Measurements from ENCODE around the gene PTOV1.
A peak's percentile ranks its signal among the peaks of the same experiment; 100 is the strongest.
"Not testable (repeated sequence)": the region's sequence is repeated elsewhere in the genome, so short reads cannot be mapped to it uniquely, and the experiment has no call there.

Gene PTOV1

GRCh38 chr19:49817964-49818648 is 32.9 kb upstream of the PTOV1 start, which contains the start of gene MED25:
Gene MED25 (plus strand): TSS chr19:49818289. CDS start chr19:49818342, 53 bp downstream.
- DNase-seq (ENCODE audit: low spot score) = peak; percentile 96

- DNase-seq (ENCODE audit: low spot score) = no peak
Measured at GRCh38 chr19:49818649-49819370, 32.1 kb upstream of the PTOV1 start.

- DNase-seq (ENCODE audit: low spot score) = not testable (repeated sequence)
Measured at GRCh38 chr19:49819452-49820115, 31.4 kb upstream of the PTOV1 start.

- no peak for DNase-seq (ENCODE audit: low spot score)
Measured at GRCh38 chr19:49820125-49820524, 30.8 kb upstream of the PTOV1 start.

GRCh38 chr19:49823472-49823871 is 27.5 kb upstream of the PTOV1 start:
- no peak for DNase-seq (ENCODE audit: low spot score)

DNA sequence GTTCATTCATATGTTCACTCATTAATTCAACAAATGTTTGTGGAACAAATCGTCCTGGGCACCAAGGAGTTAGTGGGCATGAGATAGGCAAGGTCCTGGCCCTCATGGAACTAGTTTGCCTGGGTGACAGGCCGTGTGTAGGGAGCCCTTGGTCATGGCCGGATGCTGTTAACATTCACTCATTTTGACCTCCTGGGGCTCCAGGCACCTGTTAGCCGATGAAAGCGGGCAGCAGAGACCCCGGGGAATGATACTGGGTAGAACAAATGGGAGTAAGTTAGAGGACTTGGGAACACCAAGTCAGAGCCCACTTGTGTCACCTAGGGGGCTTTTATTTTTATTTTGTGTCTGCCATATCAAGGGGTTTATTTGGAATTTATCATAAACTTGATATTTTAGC is 26.3 kb upstream of the PTOV1 start:
- DNase-seq (ENCODE audit: low spot score) = no peak

GRCh38 chr19:49827034-49827433 is 23.9 kb upstream of the PTOV1 start:
- no peak for DNase-seq (ENCODE audit: low spot score)

DNA sequence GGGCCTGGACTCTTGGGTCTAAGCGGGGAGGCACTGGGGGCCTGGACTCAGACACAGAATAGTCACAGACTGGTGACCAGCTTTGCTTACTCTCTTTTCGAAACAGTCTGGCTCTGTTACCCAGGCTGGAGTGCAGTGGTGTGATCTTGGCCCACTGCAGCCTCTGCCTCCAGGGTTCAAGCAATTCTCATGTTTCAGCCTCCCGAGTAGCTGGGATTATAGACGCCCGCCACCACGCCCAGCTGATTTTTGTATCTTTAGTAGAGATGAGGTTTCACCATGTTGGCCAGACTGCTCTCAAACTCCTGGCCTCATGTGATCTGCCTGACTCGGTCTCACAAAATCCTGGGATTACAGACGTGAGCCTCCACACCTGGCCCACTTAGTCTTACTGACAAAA is 21.8 kb upstream of the PTOV1 start:
- DNase-seq (ENCODE audit: low spot score) = no peak

DNA sequence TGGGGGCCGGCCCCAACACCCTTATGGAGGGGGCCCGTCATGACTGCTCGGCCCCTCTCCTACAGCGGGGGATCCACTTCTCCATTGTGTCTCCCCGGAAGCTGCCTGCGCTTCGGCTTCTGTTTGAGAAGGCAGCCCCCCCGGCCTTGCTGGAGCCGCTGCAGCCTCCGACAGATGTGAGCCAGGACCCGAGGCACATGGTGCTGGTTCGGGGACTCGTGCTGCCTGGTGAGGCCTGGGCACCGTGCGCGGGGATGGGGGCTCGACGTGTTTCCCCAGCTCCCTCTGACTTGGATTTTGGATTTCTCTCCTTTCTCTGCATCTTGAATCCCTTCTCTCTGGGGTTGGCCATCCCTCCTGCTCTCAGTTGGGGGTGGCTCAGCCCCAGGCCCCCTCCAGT is 21.2 kb upstream of the PTOV1 start:
- DNase-seq (ENCODE audit: low spot score) = no peak

DNA sequence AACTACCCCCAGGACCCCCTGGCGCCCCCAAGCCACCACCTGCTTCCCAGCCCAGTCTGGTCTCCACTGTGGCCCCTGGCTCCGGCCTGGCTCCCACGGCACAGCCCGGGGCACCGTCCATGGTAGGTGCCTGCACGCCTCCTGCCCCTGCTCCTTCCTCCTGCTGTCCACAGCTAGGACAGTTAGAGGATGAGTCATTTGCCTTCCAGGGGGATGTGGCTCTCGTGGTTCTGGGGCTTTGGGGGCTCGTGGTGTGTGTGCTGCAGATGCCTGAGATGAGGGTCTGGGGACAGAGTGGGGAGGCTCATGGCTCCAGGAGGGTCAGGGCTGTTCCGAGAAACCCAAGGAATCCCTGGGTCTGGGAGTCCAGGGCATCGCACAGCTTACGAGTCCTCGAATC is 20.2 kb upstream of the PTOV1 start:
- no peak for DNase-seq (ENCODE audit: low spot score)

DNA sequence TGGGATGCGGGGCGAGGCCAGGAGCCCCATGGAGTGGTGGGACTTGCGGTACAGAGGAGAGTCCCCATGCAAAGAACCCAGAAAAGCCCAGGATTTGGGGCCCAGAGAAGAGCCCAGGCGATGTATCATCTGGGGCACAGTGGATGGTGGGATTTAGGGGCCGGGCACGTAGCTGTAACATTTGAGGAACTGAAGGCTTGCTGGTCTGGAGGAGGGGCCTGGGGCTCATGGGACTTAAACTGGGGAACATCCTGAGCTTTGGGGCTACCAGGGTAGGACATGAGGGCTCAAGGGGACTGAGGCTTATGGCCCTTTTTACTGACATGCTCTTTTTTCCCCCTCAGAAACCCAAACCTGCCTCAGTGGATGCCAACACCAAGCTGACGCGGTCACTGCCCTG is 19.4 kb upstream of the PTOV1 start:
- no peak for DNase-seq (ENCODE audit: low spot score)

DNA sequence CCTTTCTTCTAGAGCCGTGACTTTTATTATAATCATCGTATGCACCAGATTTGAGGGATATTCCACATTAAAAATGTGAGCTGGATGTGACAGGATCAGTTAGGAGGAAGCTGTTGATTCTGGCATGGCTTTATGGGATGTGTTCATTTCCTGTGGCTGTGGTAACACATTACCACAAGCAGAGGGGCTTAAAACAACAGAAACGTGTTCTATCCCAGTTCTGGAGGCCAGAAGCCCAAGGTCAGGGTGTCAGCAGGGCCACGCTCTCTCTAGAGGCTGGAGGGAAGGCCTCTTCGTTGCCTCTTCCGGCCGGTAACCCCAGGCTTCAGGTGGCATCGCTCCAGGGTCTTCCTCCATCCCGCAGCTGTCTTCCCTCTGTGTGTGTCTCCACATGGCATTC is 18.4 kb upstream of the PTOV1 start:
- DNase-seq (ENCODE audit: low spot score) = no peak

DNA sequence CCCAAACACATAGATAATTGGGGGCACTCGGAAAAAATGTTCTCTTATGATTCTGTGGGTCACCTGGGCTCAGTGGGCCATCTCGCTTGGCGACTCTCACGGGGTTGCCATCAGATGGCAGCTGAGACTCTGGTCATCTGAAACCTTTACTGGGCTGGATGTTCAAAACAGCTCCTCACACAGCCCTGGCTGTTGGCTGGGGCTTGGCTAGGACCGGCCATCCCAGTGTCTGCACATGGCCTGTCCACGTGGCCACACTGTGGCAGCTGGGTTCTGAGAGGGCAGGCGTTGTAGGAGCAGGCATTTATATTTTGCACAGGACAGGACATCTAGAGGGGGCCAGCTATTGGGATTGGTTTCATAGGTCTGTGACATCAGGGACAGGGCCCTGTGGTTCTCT is 17.4 kb upstream of the PTOV1 start:
- no peak for DNase-seq (ENCODE audit: low spot score)

DNA sequence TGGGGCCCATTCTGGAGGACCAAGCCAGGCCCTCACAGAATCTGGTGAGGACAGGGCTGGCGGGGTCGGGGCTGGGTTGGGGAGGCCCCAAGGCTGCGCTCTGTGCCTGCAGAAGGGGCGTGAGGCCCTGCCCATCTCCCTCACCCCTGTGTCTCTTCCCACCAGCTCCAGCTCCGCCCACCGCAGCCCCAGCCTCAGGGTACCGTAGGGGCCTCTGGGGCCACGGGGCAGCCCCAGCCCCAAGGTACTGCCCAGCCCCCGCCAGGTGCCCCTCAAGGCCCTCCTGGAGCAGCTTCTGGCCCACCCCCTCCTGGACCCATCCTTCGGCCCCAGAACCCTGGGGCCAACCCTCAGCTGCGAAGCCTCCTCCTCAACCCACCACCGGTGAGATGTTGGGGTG is 15.4 kb upstream of the PTOV1 start:
- DNase-seq (ENCODE audit: low spot score) = no peak

DNA sequence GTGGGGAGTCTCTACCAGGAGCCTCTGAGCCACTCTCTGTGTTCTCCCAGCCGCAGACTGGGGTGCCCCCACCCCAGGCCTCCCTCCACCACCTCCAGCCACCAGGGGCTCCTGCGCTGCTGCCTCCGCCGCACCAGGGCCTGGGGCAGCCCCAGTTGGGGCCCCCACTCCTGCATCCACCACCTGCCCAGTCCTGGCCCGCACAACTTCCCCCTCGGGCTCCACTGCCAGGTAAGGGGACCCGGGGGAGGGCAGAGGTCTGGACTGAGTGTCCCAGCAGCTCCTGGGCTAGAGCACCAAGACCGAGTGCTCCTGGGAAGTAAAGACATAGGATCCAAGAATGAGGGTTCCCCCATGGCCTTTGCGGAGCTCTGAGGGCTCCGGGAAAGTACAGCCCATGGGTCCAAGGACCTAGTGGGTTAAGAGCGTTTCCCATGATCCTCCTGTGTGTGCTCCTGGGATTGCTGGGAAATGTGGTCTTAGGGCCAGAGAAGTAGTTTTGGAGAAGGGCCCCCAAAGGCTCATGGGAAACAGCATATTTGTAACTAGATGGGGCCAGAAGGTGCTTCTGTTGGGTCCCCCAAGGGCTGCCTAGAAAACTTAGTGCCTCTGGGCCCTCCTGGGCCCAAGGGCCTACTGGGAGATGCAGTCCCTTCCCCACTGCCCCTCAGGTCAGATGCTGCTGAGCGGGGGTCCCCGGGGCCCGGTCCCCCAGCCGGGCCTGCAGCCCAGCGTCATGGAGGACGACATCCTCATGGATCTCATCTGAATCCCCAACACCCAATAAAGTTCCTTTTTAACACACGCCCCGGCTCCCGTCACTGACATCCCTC is 14.6 kb upstream of the PTOV1 start:
- no peak for DNase-seq (ENCODE audit: low spot score)

GRCh38 chr19:49837009-49837310 is 14.0 kb upstream of the PTOV1 start:
- no peak for DNase-seq (ENCODE audit: low spot score)

- DNase-seq (ENCODE audit: low spot score) = no peak
Measured at GRCh38 chr19:49837425-49837824, 13.5 kb upstream of the PTOV1 start.

- no peak for DNase-seq (ENCODE audit: low spot score)
Measured at GRCh38 chr19:49838885-49839588, 11.9 kb upstream of the PTOV1 start.

GRCh38 chr19:49839713-49840112 is 11.2 kb upstream of the PTOV1 start:
- DNase-seq (ENCODE audit: low spot score) = no peak

DNA sequence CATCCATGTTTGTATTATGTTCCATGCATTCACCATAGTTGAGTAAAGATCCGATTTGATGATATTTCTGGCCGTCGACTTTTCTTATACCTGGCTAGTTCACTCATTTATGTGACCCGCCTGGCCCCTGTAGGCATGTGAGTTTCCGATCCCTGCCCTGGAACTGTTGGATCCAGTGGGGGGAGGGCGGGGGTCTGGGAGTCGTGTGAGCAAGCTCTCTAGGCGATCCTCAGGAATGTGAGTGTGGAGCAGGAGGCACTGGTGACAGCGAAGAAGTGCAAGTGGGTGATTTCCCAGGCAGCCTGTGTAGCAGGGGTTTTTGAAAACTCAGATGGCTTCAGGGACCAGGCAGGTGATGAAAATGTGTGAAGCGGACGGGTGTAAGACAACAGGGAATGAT is 10.6 kb upstream of the PTOV1 start:
- no peak for DNase-seq (ENCODE audit: low spot score)

- no peak for DNase-seq (ENCODE audit: low spot score)
Measured at GRCh38 chr19:49840736-49841249, 10.2 kb upstream of the PTOV1 start.

GRCh38 chr19:49843265-49843664 is 7.7 kb upstream of the PTOV1 start:
- no peak for DNase-seq (ENCODE audit: low spot score)

Measured in AG20443 (cell line).